Measurements from ENCODE around the gene PLCB3. TPM values are rescaled to one million over a fixed set of nuclear protein-coding genes. Genes with fewer than 3 reads are reported as not detected.

The PLCB3 gene
- total RNA-seq, 1 donor from 2014 or later, result 43.5 TPM

DNA sequence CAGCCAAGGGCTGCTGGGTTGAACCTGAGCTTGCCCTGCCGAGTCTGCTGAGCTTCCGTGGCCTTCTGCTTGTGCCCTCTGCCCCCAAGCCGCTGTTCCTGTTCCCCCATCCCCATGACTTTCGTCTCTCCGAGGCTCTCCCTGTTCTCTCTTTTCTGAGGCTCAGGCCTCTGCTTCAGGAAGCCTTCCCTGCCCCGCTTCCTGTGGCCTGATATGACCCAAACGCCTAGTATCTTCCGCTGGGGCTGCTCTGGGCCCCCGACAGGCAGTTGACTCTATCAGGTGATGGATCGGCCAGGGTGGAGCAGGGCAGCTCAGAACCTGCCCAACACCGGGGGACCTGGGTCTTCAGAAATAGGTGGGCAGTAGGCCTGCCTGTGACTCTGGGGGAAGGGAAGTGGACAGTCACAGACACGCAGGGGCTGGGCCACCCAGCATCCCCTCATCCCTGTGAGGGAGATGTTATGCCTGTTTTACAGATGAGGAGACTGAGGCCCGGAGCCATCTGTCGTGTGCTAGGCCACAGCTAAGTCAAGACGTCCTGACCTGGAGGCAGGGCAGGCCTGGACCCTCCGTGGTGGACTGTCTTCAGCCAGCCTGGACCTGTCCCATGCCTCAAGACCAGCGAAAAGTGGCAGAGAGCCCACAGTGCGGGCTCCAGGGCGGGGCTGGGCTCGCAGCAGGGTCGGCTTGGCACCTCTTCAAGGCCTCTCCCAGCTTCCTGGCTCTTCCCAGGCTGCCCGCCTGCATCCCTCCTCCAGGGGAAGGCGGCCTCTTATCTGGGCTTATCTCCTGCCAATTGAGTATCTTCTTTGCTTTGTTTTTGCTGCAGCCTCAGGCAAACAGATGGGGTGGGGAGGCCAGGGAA is 16.9 kb downstream of the PLCB3 start:
- DNase-seq (ENCODE audit: low read depth), result no peak
- TF ChIP-seq, protein P1, sequence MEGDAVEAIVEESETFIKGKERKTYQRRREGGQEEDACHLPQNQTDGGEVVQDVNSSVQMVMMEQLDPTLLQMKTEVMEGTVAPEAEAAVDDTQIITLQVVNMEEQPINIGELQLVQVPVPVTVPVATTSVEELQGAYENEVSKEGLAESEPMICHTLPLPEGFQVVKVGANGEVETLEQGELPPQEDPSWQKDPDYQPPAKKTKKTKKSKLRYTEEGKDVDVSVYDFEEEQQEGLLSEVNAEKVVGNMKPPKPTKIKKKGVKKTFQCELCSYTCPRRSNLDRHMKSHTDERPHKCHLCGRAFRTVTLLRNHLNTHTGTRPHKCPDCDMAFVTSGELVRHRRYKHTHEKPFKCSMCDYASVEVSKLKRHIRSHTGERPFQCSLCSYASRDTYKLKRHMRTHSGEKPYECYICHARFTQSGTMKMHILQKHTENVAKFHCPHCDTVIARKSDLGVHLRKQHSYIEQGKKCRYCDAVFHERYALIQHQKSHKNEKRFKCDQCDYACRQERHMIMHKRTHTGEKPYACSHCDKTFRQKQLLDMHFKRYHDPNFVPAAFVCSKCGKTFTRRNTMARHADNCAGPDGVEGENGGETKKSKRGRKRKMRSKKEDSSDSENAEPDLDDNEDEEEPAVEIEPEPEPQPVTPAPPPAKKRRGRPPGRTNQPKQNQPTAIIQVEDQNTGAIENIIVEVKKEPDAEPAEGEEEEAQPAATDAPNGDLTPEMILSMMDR (conservative IDR thresholded peaks at IDR 0.05; ENCODE audit: low read depth, low read length), result no peak
- peak overlapping the region; percentile 80 for H3K4me3 ChIP-seq (ENCODE audit: low read depth, low read length)

DNA sequence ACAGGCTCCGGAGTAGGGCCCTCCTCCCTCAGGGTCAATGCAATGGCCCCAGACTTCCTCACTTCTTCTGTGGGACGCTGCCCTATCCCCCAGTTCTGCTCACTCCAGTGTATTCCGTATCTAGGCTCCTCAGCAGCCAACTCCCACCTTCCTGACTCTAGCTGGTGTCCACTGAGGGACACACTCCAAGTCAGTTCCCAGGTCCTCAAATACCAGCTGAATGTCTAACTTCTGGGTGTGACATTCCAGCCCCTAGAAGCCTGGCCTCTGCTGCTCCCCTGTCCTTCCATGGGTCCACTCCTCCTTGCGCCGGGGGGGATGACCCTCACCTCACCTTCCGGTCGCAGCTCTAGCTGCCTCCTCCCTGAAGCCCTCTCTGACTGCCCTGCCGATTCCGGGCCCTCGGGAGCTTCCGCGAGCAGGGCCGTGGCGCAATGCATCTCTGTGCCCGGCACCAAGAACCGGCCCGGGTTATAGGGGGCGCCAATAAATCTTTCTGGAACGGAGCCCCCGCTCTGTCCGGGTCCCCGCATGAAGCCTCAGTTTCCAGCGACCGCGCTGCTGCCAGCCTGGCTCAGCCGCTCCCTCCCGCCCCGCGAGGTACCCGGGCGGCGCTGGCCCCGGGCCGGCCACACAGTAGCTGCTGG is 17.7 kb downstream of the PLCB3 start:
- H3K4me3 ChIP-seq (ENCODE audit: low read depth, low read length), result peak overlapping the region; percentile 80
- TF ChIP-seq, protein P1 (conservative IDR thresholded peaks at IDR 0.05; ENCODE audit: low read depth, low read length), result no peak
- no peak for DNase-seq (ENCODE audit: low read depth)

DNA sequence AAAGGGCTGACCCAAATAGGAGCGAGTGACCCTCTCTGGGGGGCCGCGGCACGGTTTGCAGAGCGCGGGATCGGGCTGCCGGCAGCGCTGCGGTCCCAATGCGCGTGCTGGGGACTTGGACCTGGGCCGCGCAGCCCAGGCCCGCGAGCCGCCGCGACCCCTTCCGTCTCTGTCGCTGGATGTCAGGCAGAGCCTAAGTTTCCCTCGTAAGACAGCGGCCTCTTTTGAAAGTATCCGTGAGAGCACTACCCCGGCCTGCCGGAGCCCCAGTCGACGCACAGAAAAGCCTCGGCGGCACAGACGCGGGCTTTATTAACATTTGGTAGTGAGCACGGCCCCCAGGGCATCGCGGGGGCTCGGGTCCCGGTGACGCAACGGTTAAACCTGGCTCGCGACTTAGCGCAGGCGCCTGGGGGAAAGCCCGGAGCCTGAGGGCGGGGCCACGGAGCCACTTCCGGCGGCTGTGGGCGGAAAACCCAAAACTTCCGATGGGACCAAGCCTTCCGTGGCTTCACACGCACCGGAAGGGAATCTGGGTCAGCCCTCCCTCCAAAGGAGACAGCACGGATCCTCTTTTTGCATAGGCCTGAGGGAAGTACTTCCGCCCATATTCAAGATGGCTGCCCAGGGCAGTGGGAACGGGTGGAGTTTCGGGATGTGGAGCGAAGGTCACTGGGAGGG is 18.4 kb downstream of the PLCB3 start:
- TF ChIP-seq, protein P1 (conservative IDR thresholded peaks at IDR 0.05; ENCODE audit: low read depth, low read length), result no peak
- H3K4me3 ChIP-seq (ENCODE audit: low read depth, low read length), result peak overlapping the region; percentile 80
- DNase-seq (ENCODE audit: low read depth), result peak; percentile 98

DNA sequence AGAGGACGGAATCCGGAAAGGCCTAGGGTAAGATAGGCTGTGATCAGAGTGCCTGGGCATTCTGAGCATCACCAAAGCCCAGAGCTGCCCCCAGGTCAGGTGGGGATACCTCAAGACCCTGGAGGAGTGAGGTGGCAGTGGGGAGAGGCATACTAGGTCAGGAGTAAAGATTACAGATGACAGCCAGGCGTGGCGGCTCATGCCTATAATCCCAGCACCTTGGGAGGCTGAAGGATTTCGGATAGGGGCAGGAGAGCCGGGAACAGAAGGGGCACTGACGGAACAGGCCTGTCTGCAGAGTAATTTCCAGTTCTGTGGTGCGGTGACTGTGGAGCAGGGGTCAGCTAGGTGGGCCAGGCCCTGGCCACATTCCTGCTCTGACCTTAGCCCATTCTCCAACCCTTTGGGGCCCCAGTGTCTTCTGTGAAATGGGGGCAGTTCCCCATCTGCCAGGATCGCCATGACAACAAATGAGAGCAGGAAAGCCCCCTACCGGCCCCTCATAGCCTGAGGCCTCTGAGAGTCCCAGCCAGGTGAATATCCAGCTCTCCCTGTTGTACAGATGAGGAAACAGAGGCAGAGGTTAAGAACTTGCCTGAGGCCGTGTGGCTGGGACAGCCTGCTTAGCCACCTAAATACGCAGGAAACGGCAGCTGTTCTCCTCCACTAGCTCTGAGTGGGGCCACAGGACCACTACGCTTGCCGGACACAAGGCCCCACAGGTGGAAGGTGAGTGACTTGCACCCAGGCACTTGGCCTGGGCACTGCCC is 23.9 kb downstream of the PLCB3 start:
- TF ChIP-seq, protein P1 (conservative IDR thresholded peaks at IDR 0.05; ENCODE audit: low read depth, low read length), result no peak
- no peak for DNase-seq (ENCODE audit: low read depth)
- no peak overlapping the region for H3K4me3 ChIP-seq (ENCODE audit: low read depth, low read length)

DNA sequence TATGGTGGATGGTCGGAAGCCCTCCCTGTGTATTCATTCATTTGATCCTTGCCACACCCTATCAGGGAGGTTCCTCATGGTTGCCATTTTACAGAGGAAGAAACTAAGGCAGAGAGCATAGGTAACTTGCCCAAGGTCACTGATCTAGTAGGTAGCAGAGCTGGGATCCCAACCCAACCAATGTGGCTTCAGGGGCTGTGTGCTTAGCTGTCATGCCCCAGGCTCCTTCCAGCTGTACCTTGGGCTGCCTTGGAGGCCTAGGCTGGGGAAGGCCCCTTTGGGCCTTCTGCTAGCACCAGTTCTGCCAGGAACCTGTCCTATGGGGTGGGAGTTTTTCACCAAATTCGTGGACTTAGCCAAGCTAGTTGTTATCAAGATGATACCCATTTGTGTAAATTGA is 24.5 kb downstream of the PLCB3 start:
- H3K4me3 ChIP-seq (ENCODE audit: low read depth, low read length), result no peak overlapping the region
- TF ChIP-seq, protein P1 (conservative IDR thresholded peaks at IDR 0.05; ENCODE audit: low read depth, low read length), result no peak
- no peak for DNase-seq (ENCODE audit: low read depth)

DNA sequence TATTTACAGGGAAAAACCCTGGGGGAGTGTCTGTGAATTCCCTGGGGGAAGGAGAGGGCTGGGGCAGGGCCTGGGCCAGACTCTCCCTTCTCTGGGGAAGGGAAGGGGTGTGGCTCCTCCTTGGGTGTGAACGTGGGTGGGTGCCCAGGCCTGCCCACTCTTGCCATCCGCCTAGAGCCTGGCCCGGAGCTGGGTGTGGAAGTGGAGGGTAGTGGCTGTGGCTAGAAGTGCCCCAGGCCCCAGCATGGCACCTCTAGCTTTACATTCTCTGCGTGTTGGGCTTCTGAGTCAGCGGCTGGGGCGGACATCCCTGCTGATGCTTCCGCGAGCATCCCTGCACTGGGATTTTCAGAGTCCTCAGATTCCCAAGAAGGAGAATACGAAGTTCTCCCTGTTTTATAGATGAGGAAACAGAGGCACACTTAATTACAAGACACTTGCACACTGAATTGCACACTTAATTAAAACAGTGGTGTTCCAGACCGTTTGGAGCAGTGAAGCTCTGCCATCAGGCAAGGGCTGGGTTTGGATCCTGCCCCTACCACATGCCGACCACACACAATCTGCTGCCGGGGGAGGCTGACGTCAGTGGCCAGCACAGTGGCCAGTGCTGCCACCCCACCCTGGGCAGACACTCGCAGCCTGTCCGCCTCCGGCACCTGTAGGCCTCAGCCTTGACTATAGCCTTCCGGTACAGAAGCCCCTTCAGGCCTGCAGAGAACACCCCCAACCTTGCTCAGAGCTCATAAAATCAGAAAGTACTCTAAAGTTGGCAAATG is 25.5 kb downstream of the PLCB3 start:
- TF ChIP-seq, protein P1 (conservative IDR thresholded peaks at IDR 0.05; ENCODE audit: low read depth, low read length), result no peak
- no peak overlapping the region for H3K4me3 ChIP-seq (ENCODE audit: low read depth, low read length)
- DNase-seq (ENCODE audit: low read depth), result no peak

All from epithelial cell of proximal tubule (primary cell).